DMS153 treated with DMSO at 0.1 percent for 48 hours (cell line): ENCODE results near the gene WDR5B.
A peak's percentile ranks its signal among the peaks of the same experiment; 100 is the strongest.

Experiments used
- DNase-seq: peaks from one replicate; lab custom pipeline; 2025; ENCODE audit not compliant: unreplicated experiment; lab: John Stamatoyannopoulos, UW

The WDR5B gene

GRCh38 chr3:122409446-122409845, 6.4 kb downstream of the WDR5B start:
- no peak for DNase-seq

GRCh38 chr3:122407946-122408345, 7.9 kb downstream of the WDR5B start:
- DNase-seq, result no peak

GRCh38 chr3:122406198-122406597, 9.7 kb downstream of the WDR5B start:
- DNase-seq, result no peak

DNA sequence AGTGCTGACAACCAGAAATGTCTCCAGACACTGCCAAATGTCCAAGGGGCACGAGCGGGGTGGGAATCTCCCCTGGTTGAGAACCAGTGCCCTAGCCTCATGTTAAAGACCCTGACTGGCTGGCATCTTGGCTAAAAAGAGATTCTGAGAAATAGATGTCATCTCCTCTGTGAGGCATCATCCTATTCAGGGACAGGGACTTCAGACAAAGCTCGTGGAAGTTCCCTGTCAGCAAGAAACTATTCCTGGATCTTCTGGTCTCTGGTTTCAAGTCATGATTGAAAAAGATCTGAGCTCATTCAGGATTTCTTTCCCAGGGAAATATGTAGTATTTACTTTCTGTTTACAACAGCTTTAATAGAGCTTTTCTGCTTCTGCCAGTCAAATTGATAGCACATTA, 10.8 kb downstream of the WDR5B start:
- DNase-seq, result no peak

DNA sequence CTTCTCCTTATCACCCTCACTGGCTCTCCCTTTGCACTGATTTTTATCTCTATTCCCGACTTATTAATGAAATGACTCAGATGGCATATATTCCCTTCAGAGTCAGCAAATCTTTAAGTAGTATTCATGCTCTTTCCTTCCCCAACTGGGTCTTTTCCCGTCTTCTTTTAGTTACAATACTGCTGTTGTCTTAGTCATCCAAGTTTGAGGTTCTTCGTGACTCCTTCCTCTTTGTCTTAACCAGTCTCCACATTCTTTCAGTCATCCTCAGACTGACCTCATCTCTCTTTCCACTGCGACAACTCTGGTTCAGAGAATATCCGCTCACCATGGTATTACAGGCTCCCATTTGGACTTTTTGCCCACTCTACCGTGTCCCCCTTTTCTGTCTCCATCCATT, 12.4 kb downstream of the WDR5B start:
- no peak for DNase-seq

DNA sequence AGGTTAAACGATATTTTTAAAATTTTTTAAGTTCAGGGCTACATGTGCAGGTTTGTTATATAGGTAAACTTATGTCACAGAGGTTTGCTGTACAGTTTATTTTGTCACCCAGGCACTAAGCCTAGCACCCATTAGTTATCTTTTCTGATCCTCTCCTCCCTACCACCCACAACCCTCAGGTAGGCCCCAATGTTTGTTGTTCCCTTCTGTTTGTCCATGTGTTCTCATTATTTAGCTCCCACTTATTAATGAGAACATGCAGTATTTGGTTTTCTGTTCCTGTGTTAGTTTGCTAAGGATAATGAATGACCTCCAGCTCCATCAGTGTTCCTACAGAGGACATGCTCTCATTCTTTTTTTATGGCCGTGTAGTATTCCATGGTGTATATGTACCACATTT, 16.9 kb downstream of the WDR5B start:
- no peak for DNase-seq

DNA sequence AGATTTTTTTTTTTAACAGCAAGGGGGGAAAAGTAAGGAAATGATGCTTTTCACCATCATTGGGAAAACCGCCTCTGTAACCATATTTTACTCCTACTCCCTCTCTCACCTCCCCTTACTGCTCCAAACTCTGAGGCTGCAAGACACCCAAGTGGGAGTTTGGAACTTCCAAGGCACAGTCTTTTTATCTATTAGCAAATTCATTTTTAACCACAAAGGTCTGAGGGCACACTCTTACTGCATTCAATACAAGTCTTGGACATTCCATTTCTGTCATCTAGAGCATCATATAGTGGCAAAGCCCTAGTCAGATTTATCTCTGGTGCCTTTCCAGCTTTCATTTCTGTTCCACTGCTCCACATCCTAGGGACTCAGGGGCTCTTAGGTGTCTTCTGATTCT, 18.7 kb downstream of the WDR5B start:
- DNase-seq, result no peak

DNA sequence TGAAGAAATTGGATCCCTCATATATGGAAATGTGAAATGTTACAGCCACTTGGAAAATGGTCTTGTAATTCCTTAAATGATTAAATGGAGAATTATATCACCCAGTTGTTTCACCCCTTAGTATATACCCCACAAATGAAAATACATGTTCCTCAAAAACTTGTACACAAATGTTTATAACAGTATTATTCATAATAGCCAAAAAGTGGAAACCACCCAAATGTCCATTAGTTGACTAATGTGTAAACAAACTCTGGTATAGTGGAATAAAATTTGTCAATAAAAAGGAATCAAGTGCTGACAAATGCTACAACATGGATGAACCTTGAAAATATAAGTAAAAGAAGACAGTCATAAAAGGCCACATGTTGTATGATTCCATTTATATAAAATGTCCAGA, 19.4 kb downstream of the WDR5B start:
- no peak for DNase-seq

GRCh38 chr3:122395582-122395981, 20.3 kb downstream of the WDR5B start:
- DNase-seq, result no peak

- DNase-seq, result no peak
These were observed 21.7 kb downstream of the WDR5B start for GRCh38 chr3:122394173-122394572.

GRCh38 chr3:122392868-122393844, 22.7 kb downstream of the WDR5B start:
- peak; percentile 23 for DNase-seq

DNA sequence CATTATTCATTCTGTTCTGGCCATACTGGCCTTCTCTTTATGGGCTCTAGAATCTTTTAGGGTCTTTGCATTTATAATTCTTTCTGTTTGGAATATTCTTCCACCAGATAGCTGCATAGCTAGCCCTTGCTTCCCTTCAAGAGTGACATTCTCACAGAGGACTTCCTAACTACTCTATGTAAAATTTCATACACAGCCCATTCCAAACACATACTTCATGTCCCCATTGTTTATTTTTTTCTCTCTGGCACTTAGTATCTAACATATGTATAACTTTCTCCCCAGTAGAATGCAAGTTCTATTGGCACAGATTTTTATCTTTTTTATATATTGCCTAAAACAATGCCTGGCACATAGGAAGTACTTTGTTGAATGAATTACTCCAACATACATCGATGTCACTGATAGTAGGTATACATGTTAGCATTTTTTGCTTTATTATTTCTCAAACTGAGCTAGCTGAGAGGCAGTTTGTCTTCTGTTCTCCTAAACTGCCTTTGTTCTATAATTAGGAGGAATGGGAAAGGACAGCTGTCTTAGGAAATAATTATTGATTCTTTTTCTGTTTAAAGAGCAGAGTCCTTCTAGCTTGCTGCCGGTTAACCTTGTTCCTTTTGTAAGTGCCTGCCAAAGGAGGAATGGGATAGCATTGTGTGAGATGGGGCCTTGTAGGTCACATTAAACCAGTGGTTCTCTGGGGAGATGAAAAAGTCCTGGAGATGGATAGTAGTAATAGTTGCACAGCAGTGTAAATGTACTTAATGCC, 24.0 kb downstream of the WDR5B start:
- DNase-seq, result no peak

DNA sequence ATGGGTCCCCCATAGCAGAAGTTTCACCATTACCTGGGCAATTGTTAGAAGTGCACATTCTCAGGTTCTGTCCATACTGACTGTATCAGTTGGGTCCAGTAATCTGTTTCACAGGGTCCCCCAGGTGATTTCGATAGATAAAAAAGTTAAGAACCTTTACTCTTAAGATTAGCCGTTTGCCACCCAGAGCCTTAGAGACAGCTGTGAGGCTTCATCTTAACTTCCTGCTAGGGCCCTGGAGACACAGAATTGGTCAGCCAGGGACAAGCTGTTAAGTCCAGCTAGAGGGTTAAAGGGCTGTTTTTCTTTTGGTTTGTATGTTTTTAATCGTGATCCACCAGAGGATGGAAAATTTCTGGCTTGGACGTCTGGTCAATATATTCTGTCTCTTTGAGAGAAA, 25.2 kb downstream of the WDR5B start:
- DNase-seq, result no peak

GRCh38 chr3:122389892-122390291, 26.0 kb downstream of the WDR5B start:
- no peak for DNase-seq

GRCh38 chr3:122389197-122389596, 26.7 kb downstream of the WDR5B start:
- no peak for DNase-seq

GRCh38 chr3:122387709-122388108, 28.2 kb downstream of the WDR5B start:
- DNase-seq, result no peak

DNA sequence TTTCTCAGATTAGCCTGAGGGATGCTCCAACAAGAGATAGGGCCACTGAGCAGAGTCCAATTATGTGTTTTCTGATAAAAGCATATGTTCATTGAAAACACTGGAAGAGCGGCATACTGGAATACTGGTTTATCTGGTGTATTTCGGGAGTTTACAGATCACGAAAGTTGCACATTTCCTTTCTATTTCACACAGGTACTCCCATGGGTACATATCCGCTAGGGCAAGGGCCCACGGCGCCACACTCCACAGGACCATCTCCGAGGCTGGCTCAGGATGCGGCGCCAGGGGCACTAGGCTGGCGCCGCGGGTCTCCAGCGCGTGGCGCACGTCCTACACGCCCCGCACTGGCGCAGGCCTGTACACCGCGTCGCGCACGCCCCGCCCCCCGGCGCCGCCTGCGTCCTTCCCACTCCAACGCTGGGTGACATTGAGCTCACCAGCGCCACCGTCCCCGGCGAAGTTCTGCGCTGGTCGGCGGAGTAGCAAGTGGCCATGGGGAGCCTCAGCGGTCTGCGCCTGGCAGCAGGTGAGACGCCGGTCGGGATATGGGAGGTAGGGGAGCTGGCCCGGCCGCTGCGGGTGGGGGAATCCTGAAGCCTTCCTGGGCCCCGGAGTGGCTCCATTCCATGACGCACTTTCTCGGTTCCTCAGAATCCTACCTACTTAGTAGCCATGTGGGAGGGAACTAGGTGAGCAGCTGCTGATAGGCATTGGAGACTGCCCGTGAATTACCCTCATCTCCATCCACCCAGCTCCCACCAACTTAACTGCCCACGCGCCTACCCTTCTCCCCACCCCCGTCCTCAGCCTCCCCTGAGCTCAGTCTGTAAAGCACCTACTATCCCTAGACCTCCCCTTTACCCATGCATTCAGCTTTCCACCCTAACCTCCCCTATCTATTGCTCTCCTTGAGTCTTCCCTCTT, 31.8 kb downstream of the WDR5B start, which contains the start of gene FAM162A:
TSS of gene FAM162A (plus strand) at position 412 of the 927 bp plus-strand sequence. CDS start at position 496, 84 bp downstream.
- peak; percentile 92 for DNase-seq

DNA sequence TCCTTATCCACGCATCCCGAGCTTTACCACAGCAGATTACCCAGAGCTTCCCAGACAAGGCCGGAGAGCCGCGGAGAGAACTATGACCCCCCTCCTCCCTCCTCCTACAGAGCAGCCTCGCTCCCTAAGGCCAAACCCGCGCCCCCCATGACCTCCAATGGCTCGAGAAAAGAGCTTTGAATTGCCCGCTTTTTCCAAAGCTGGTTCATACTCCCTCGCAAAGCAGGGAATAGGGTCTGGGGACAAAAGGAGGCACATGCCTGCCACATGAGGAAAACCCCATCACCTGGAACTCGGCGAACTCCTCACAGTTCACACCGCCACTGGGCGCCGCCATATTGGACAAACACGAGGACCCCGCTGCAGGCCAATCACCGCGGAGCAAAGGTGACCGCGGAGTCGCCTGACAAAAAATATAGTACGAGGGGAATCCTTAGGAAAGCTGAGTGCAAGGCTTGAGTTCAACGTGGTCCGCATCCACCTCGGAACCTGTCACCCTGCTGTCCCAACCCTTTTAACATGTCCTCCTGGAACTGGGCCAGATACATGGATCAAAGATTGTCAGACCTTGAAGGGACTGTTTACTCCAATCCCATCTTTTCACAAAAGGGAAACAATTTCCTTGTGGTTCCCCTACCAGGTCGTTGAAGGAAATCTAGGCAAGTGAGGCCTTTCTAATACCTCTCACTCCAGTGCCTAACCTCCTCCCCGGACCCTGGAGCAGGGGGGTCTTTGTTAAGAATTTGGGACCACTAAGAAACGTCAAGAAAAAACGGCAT, 32.8 kb downstream of the WDR5B start, which contains the start of gene MIX23:
TSS of gene MIX23 (minus strand) at position 344 of the 779 bp plus-strand sequence. CDS start at position 337, 7 bp downstream.
- peak; percentile 89 for DNase-seq

DNA sequence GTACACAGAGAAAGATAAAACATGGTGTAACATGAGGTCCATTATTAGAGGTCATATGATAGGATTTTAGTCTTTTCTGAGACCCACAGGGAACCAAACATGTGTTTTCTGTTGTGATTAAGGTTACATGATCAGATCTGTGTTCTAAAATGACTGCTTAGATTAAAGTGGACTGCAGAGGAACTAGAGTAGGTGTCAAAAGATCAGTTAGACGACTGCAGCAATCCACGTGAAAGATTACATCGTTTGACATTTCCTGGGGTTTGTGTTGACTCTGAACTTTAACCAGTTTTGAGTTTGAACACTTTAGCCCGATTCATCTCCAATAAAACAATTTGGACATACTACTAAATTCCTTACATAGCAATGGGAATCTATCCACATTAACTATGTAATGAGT, 37.9 kb downstream of the WDR5B start:
- no peak for DNase-seq

- DNase-seq, result no peak
These were observed 41.8 kb downstream of the WDR5B start for GRCh38 chr3:122374034-122374433.
